ENCODE measurements around the gene NPTX1. TPM values are rescaled to one million over a fixed set of nuclear protein-coding genes. Genes with fewer than 3 reads are reported as not detected.
"Not testable (repeated sequence)": the region's sequence is repeated elsewhere in the genome, so short reads cannot be mapped to it uniquely, and the experiment has no call there.

The NPTX1 gene
- polyA plus RNA-seq, 1 donor from 2014 or later, result 0.56 TPM

DNA sequence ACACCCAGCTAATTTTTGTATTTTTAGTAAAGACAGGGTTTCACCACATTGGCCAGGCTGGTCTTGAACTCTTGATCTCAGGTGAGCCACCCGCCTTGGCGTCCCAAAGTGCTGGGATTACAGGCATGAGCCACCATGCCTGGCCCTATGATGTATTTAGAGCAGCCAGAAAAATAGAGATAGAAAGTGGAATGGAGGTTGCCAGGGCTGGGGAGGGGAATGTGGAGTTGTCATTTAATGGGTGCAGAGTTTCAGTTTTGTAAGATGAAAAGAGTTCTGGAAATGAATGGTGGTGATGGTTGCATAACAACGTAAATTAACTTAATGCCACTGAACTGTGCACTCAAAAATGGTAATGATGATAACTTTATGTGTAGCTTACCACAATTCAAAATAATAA, 31.6 kb upstream of the NPTX1 start:
- Histone ChIP-seq H3K27me3 (ENCODE audit: insufficient read depth, low read depth, low read length) (no peaks in the 10 kb centered on the region), H3K27ac (ENCODE audit: low read length) (no peak overlapping the region), H3K36me3 (ENCODE audit: insufficient read depth, low read length) (no peaks in the 10 kb centered on the region), H2AFZ (ENCODE audit: low read depth, low read length) (no peak overlapping the region), H4K20me1 (ENCODE audit: insufficient read depth) (no peaks in the 10 kb centered on the region), H3K9ac (ENCODE audit: low read length) (no peak overlapping the region), H3K9me3 (ENCODE audit: low read length) (no peaks in the 10 kb centered on the region), H3K79me2 (replicated peaks; ENCODE audit: insufficient read depth, low read length) (no peaks in the 10 kb centered on the region), H3K9me2 (ENCODE audit: insufficient read depth, low read length) (no peaks in the 10 kb centered on the region), H3K4me2 (ENCODE audit: low read length) (no peak overlapping the region), H3K4me3 (ENCODE audit: low read length) (no peak overlapping the region), H3F3A (ENCODE audit: insufficient read depth, low read length, poor library complexity, severe bottlenecking) (no peaks in the 10 kb centered on the region)
- TF ChIP-seq TAF1 (IDR thresholded peaks at IDR 0.05; ENCODE audit: low read depth), result no peak
- TF ChIP-seq EP300 (conservative IDR thresholded peaks at IDR 0.05; ENCODE audit: poor library complexity, severe bottlenecking), result no peak
- TF ChIP-seq RAD21 (conservative IDR thresholded peaks at IDR 0.05), result no peak
- no peak for TF ChIP-seq SMC3 (conservative IDR thresholded peaks at IDR 0.05; ENCODE audit: poor library complexity)
- TF ChIP-seq POLR2AphosphoS5 (IDR thresholded peaks at IDR 0.05), result no peak
- no peak for TF ChIP-seq EZH2 (IDR thresholded peaks at IDR 0.05; ENCODE audit: borderline replicate concordance, insufficient read depth, low read length, poor library complexity, severe bottlenecking)
- no peak for TF ChIP-seq MXI1 (conservative IDR thresholded peaks at IDR 0.05; ENCODE audit: poor library complexity, severe bottlenecking)
- no peak for TF ChIP-seq REST (IDR thresholded peaks at IDR 0.05; ENCODE audit: borderline replicate concordance)

DNA sequence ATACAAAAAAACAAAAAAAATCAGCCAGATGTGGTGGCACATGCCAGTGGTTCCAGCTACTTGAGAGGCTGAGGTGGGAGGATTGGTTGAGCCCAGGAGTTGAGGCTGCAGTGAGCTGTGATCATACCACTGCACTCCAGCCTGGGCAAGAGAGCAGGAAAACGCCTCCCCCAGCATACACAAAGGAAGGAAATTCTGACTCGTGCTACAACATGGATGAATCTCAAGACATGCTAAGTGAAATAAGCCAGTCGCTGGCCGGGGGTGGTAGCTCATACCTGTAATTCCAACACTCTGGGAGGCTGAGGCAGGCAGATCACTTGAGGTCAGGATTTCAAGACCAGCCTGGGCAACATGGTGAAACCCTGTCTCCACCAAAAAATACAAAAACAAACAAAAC, 30.8 kb upstream of the NPTX1 start:
- not testable (repeated sequence) for H3K27me3 ChIP-seq (ENCODE audit: insufficient read depth, low read depth, low read length); H3K79me2 ChIP-seq (replicated peaks; ENCODE audit: insufficient read depth, low read length); H3F3A ChIP-seq (ENCODE audit: insufficient read depth, low read length, poor library complexity, severe bottlenecking); H2AFZ ChIP-seq (ENCODE audit: low read depth, low read length); H3K9me3 ChIP-seq (ENCODE audit: low read length); H4K20me1 ChIP-seq (ENCODE audit: insufficient read depth); H3K27ac ChIP-seq (ENCODE audit: low read length); H3K9me2 ChIP-seq (ENCODE audit: insufficient read depth, low read length); H3K9ac ChIP-seq (ENCODE audit: low read length); H3K4me3 ChIP-seq (ENCODE audit: low read length); H3K36me3 ChIP-seq (ENCODE audit: insufficient read depth, low read length); H3K4me2 ChIP-seq (ENCODE audit: low read length)

DNA sequence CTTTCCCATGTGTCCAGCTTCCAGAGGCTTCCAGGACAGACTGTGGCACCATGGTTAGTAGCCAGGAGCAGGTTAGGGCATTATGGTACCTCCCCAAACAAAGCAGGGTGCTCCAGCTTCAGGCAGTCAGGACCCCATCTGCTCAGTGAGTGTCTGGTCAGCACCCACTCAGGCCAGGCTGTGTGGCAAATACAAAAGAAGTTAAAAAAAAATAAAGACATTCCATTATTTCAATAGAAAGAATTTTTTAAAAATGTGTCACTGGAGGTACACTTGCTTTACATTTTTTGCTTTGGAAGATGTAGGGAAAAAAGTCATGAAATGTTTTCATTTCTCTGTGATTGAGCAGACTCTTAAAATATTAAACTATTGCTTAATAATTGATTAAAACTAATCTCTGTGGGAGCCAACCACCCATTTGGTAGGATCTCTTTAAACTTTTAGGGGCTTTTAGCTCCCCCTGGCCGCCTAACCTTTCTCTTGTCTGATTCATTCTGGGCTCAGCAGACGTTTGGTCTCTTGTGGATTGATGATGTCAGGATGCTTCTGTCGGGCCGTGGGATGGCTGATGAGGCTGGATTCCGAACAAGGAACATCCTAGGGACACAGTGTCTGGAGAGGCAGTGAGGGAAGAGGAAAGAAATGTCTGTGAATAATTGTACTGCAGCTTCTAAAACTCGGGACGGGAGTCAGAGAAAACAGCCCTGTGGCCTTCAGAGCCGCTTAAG, 28.4 kb upstream of the NPTX1 start:
- Histone ChIP-seq H3K4me3 (ENCODE audit: low read length) (no peak overlapping the region), H2AFZ (ENCODE audit: low read depth, low read length) (no peak overlapping the region), H3K9me3 (ENCODE audit: low read length) (no peaks in the 10 kb centered on the region), H3K36me3 (ENCODE audit: insufficient read depth, low read length) (no peaks in the 10 kb centered on the region), H3K4me2 (ENCODE audit: low read length) (no peak overlapping the region), H3K27me3 (ENCODE audit: insufficient read depth, low read depth, low read length) (no peaks in the 10 kb centered on the region), H3K79me2 (replicated peaks; ENCODE audit: insufficient read depth, low read length) (no peaks in the 10 kb centered on the region), H3K9me2 (ENCODE audit: insufficient read depth, low read length) (no peaks in the 10 kb centered on the region), H3K27ac (ENCODE audit: low read length) (no peak overlapping the region), H3K9ac (ENCODE audit: low read length) (no peak overlapping the region), H3F3A (ENCODE audit: insufficient read depth, low read length, poor library complexity, severe bottlenecking) (no peaks in the 10 kb centered on the region), H4K20me1 (ENCODE audit: insufficient read depth) (no peaks in the 10 kb centered on the region)
- TF ChIP-seq EZH2 (IDR thresholded peaks at IDR 0.05; ENCODE audit: borderline replicate concordance, insufficient read depth, low read length, poor library complexity, severe bottlenecking) (no peak), TAF1 (IDR thresholded peaks at IDR 0.05; ENCODE audit: low read depth) (no peak)

Measured in neural cell (in vitro differentiated cells).